GM18868 (cell line): ENCODE data around the gene CELSR2.

ENCODE experiments used
- ATAC-seq: cut with Tn5 transposase; IDR thresholded peaks from one replicate; pipeline ENCODE4 v1.9.1; 2021; ENCODE audit warnings: mild to moderate bottlenecking, moderate library complexity; ENCODE audit not compliant: unreplicated experiment

The CELSR2 gene

GRCh38 chr1:109251277-109252166 lies 2.2 kb downstream of the CELSR2 start:
- no peak for ATAC-seq

- no peak for ATAC-seq
Observed at GRCh38 chr1:109252167-109252892, 3.0 kb downstream of the CELSR2 start.

GRCh38 chr1:109252893-109253802 lies 3.8 kb downstream of the CELSR2 start:
- ATAC-seq, result no peak

- no peak for ATAC-seq
Observed at GRCh38 chr1:109253803-109254620, 4.7 kb downstream of the CELSR2 start.

GRCh38 chr1:109254621-109255096 lies 5.3 kb downstream of the CELSR2 start:
- no peak for ATAC-seq

GRCh38 chr1:109255097-109255651 lies 5.8 kb downstream of the CELSR2 start:
- no peak for ATAC-seq

GRCh38 chr1:109255678-109256077 lies 6.3 kb downstream of the CELSR2 start:
- no peak for ATAC-seq

- ATAC-seq, result no peak
Observed at GRCh38 chr1:109256085-109256484, 6.7 kb downstream of the CELSR2 start.

GRCh38 chr1:109256971-109257681 lies 7.8 kb downstream of the CELSR2 start:
- no peak for ATAC-seq

- no peak for ATAC-seq
Observed at GRCh38 chr1:109257682-109258421, 8.5 kb downstream of the CELSR2 start.

- no peak for ATAC-seq
Observed at GRCh38 chr1:109258481-109259466, 9.4 kb downstream of the CELSR2 start.

GRCh38 chr1:109259674-109260557 lies 10.6 kb downstream of the CELSR2 start:
- ATAC-seq, result no peak

GRCh38 chr1:109261006-109261405 lies 11.7 kb downstream of the CELSR2 start:
- no peak for ATAC-seq

- ATAC-seq, result no peak
Observed at GRCh38 chr1:109261578-109261977, 12.2 kb downstream of the CELSR2 start.

- no peak for ATAC-seq
Observed at GRCh38 chr1:109262231-109263055, 13.1 kb downstream of the CELSR2 start.
